K562 (cell line): ENCODE results near the gene PIH1D1. TPM values are rescaled to one million over a fixed set of nuclear protein-coding genes. Genes with fewer than 3 reads are reported as not detected.

ENCODE experiments used
- MEIS2 ChIP-seq: fragments of 450-650 bp; IDR thresholded peaks from 2 replicates; pipeline ENCODE4 v1.6.1; 2014; ENCODE audit warnings: mild to moderate bottlenecking; ENCODE audit not compliant: partially characterized antibody
- PHF21A ChIP-seq: fragments of 450-650 bp; IDR thresholded peaks from 2 replicates; pipeline ENCODE4 v1.6.1; 2017; ENCODE audit warnings: low read depth, borderline replicate concordance
- RAD21 ChIP-seq, 2 experiments: fragments of 250-450 bp in 1 of 2; fragments of 450-650 bp in 1 of 2; sonication (Bioruptor Pico) in 1 of 2; formaldehyde crosslinking in 1 of 2; IDR thresholded peaks in 1 of 2; conservative IDR thresholded peaks in 1 of 2; 2 replicates each; pipeline versions ENCODE4 v1.4.0 to v1.8.0; 2020 to 2022; ENCODE audit warnings: mild to moderate bottlenecking in 2 of 2, moderate library complexity in 1 of 2
- REST ChIP-seq, 2 experiments: fragments of 450-650 bp; formaldehyde crosslinking in 1 of 2; IDR thresholded peaks; 2 replicates each; pipeline versions ENCODE4 v1.4.0 to v1.6.1; 2014 to 2020; ENCODE audit warnings: mild to moderate bottlenecking in 2 of 2, borderline replicate concordance in 1 of 2, low read depth in 1 of 2
- ZBTB5 ChIP-seq: fragments of 450-650 bp; IDR thresholded peaks from 2 replicates; pipeline ENCODE4 v1.6.1; 2017; ENCODE audit warnings: antibody characterized with exemption
- ZNF280A ChIP-seq: fragments of 450-650 bp; IDR thresholded peaks from 2 replicates; pipeline ENCODE4 v1.6.1; 2018; ENCODE audit warnings: mild to moderate bottlenecking, low read depth; ENCODE audit not compliant: partially characterized antibody
- ZNF445 ChIP-seq: fragments of 250-450 bp; sonication (Bioruptor Pico); IDR thresholded peaks from 2 replicates; pipeline ENCODE4 v1.4.0; 2020; ENCODE audit warnings: low read depth, mild to moderate bottlenecking, moderate library complexity
- ZNF511 ChIP-seq: sonication (generic); formaldehyde crosslinking; IDR thresholded peaks from 2 replicates; pipeline ENCODE4 v1.8.0; 2022; ENCODE audit warnings: mild to moderate bottlenecking, missing genetic modification reagents
- ZNF512 ChIP-seq: IDR thresholded peaks from 2 replicates; pipeline ENCODE4 v1.6.1; 2016; ENCODE audit warnings: missing genetic modification characterization, missing compliant biosample characterization
- ZSCAN29 ChIP-seq: fragments of 450-650 bp; IDR thresholded peaks from 2 replicates; pipeline ENCODE4 v1.6.1; 2017
- polyA plus RNA-seq, 8 experiments: library from polyadenylated mRNA; depleted of rRNA in 4 of 8; stranded (reverse) in 5 of 8; unstranded in 3 of 8; fragments of >200 nt; fragmentation: Nextera tagmentation in 2 of 8; fragmentation: Illumina TruSeq in 1 of 8; extraction: Ambion mirVana in 2 of 8; extraction: Trizol in 1 of 8; gene quantifications; 2 replicates each; pipeline versions ENCODE4 v1.2.1 to v1.2.3, GENCODE V29; 2011 to 2014; ENCODE audit warnings: inconsistent platforms in 1 of 8, missing spikeins in 1 of 8
- total RNA-seq, 7 experiments: library from RNA; depleted of rRNA in 6 of 7; stranded (reverse); fragments of >200 nt in 6 of 7; fragmentation: Illumina TruSeq in 2 of 7; extraction: Trizol in 2 of 7; gene quantifications; 2 replicates each; pipeline versions ENCODE4 v1.2.1 to v1.2.3, GENCODE V29; 2011 to 2021; ENCODE audit warnings: low replicate concordance in 1 of 7

The PIH1D1 gene
- total and polyA plus RNA-seq, 9 of the 15 experiments (the other 6 are each of a cell fraction or from before 2014, with no cell fraction given) = 26.5 to 224 (median 137) TPM

- TF ChIP-seq REST (IDR thresholded peaks at IDR 0.05; ENCODE audit: borderline replicate concordance) = peak; percentile 94
- TF ChIP-seq REST (CRISPR knock-in tag; IDR thresholded peaks at IDR 0.05; ENCODE audit: low read depth) = no peak
- no peak for TF ChIP-seq ZNF280A
- no peak for TF ChIP-seq ZSCAN29
- TF ChIP-seq PHF21A = no peak
- TF ChIP-seq ZNF512 (tag) = no peak
- peak; percentile 58; the same call in 1 of the 2 replicates for TF ChIP-seq ZNF511 (CRISPR knock-in tag)
- TF ChIP-seq ZNF445 (CRISPR knock-in tag) = no peak
- no peak for TF ChIP-seq ZBTB5
- peak; percentile 92 for TF ChIP-seq MEIS2
- no peak for TF ChIP-seq RAD21 (CRISPR knock-in tag; conservative IDR thresholded peaks at IDR 0.05 in 1 of 2, IDR thresholded peaks at IDR 0.05 in 1 of 2)
These were observed 35.8 kb upstream of the PIH1D1 start, which contains the start of gene RPL13A (continued) for GRCh38 chr19:49487277-49488045.
